Mesenchymal stem cell (in vitro differentiated cells and primary cell): ENCODE results near the gene ECI1.

ENCODE experiments used
- DNase-seq: peaks from one replicate; pipeline ENCODE4 v3.0.0-alpha.2; 2013
- H2AFZ ChIP-seq: one replicate; pipeline ENCODE4 v1.6.1; 2013; ENCODE audit warnings: low read depth, mild to moderate bottlenecking, control low read depth, inconsistent platforms, low read length, moderate library complexity
- H2AK5ac ChIP-seq: 2 replicates; pipeline ENCODE4 v1.6.1; 2013; ENCODE audit warnings: low read length, moderate library complexity, mild to moderate bottlenecking, inconsistent platforms; ENCODE audit not compliant: severe bottlenecking
- H2BK120ac ChIP-seq: one replicate; pipeline ENCODE4 v1.6.1; 2013; ENCODE audit warnings: low read depth, mild to moderate bottlenecking, inconsistent platforms, low read length, moderate library complexity
- H2BK12ac ChIP-seq, 2 experiments: one replicate each; pipeline ENCODE4 v1.6.1; 2013; ENCODE audit warnings: inconsistent platforms in 2 of 2, low read length in 2 of 2, mild to moderate bottlenecking in 2 of 2, moderate library complexity in 2 of 2, control low read depth in 1 of 2
- H2BK15ac ChIP-seq: one replicate; pipeline ENCODE4 v1.6.1; 2013; ENCODE audit warnings: mild to moderate bottlenecking, low read depth, inconsistent platforms; ENCODE audit not compliant: poor library complexity, severe bottlenecking
- H2BK5ac ChIP-seq: 2 replicates; pipeline ENCODE4 v1.6.1; 2013; ENCODE audit warnings: low read depth, mild to moderate bottlenecking, low read length, control low read depth, inconsistent platforms; ENCODE audit not compliant: poor library complexity, severe bottlenecking
- H3K14ac ChIP-seq, 2 experiments: one replicate each; pipeline ENCODE4 v1.6.1; 2013; ENCODE audit warnings: inconsistent platforms in 2 of 2, low read length in 2 of 2, control low read depth in 1 of 2, mild to moderate bottlenecking in 1 of 2, moderate library complexity in 1 of 2
- H3K18ac ChIP-seq, 2 experiments: one replicate each; pipeline ENCODE4 v1.6.1; 2013; ENCODE audit warnings: inconsistent platforms in 2 of 2, low read length in 2 of 2, control low read depth in 1 of 2, low read depth in 1 of 2, mild to moderate bottlenecking in 1 of 2
- H3K23ac ChIP-seq, 2 experiments: one replicate each; pipeline ENCODE4 v1.6.1; 2013; ENCODE audit warnings: inconsistent platforms in 2 of 2, low read length in 2 of 2, mild to moderate bottlenecking in 2 of 2, moderate library complexity in 2 of 2, control low read depth in 1 of 2
- H3K27ac ChIP-seq: 2 replicates; pipeline ENCODE4 v1.5.1; 2013; ENCODE audit warnings: mild to moderate bottlenecking, moderate library complexity, low read length, control low read depth, inconsistent platforms; ENCODE audit not compliant: poor library complexity, severe bottlenecking
- H3K27me3 ChIP-seq, 2 experiments: 2 replicates each; pipeline versions ENCODE4 v1.6.1 to v1.7.0; 2013; ENCODE audit warnings: low read length in 2 of 2, mild to moderate bottlenecking in 2 of 2, moderate library complexity in 2 of 2, control low read depth in 1 of 2, inconsistent platforms in 1 of 2; ENCODE audit not compliant: control insufficient read depth in 1 of 2, insufficient read depth in 1 of 2
- H3K36me3 ChIP-seq, 2 experiments: 2 replicates each; pipeline versions ENCODE4 v1.6.1 to v1.7.0; 2013; ENCODE audit warnings: low read length in 2 of 2, control low read depth in 1 of 2, inconsistent platforms in 1 of 2, low read depth in 1 of 2, mild to moderate bottlenecking in 1 of 2; ENCODE audit not compliant: insufficient read depth in 2 of 2, control insufficient read depth in 1 of 2
- H3K4ac ChIP-seq, 2 experiments: one replicate each; pipeline ENCODE4 v1.6.1; 2013; ENCODE audit warnings: inconsistent platforms in 2 of 2, low read length in 2 of 2, mild to moderate bottlenecking in 2 of 2, moderate library complexity in 2 of 2, control low read depth in 1 of 2, low read depth in 1 of 2
- H3K4me1 ChIP-seq: 2 replicates; pipeline ENCODE4 v1.6.1; 2013; ENCODE audit warnings: low read depth, low read length, control low read depth; ENCODE audit not compliant: control insufficient read depth, insufficient read depth
- H3K4me2 ChIP-seq: 2 replicates; pipeline ENCODE4 v1.6.1; 2013; ENCODE audit warnings: low read length, mild to moderate bottlenecking, inconsistent platforms; ENCODE audit not compliant: poor library complexity, severe bottlenecking
- H3K4me3 ChIP-seq, 2 experiments: 2 replicates each; pipeline versions ENCODE4 v1.5.1 to v1.7.0; 2013; ENCODE audit warnings: low read length in 2 of 2, mild to moderate bottlenecking in 2 of 2, control low read depth in 1 of 2, low read depth in 1 of 2; ENCODE audit not compliant: insufficient read depth in 1 of 2
- H3K79me1 ChIP-seq: replicated peaks from 2 replicates; pipeline ENCODE4 v1.6.1; 2013; ENCODE audit warnings: mild to moderate bottlenecking, control low read depth, low read length, inconsistent platforms; ENCODE audit not compliant: poor library complexity, severe bottlenecking
- H3K9ac ChIP-seq: 2 replicates; pipeline ENCODE4 v1.7.0; 2013; ENCODE audit warnings: mild to moderate bottlenecking, low read length, moderate library complexity
- H3K9me3 ChIP-seq: 2 replicates; pipeline ENCODE4 v1.7.0; 2013; ENCODE audit warnings: mild to moderate bottlenecking, low read length; ENCODE audit not compliant: control insufficient read depth
- H4K8ac ChIP-seq: one replicate; pipeline ENCODE4 v1.6.1; 2013; ENCODE audit warnings: inconsistent platforms, mild to moderate bottlenecking, low read length, moderate library complexity
- H4K91ac ChIP-seq: one replicate; pipeline ENCODE4 v1.6.1; 2013; ENCODE audit warnings: mild to moderate bottlenecking, low read length, inconsistent platforms
- WGBS: methylation state at CpG from one replicate; pipeline ENCODE4 v1.1.7; 2013; ENCODE audit warnings: mixed read lengths; 5-methylcytosine and 5-hydroxymethylcytosine counted together

Gene ECI1

DNA sequence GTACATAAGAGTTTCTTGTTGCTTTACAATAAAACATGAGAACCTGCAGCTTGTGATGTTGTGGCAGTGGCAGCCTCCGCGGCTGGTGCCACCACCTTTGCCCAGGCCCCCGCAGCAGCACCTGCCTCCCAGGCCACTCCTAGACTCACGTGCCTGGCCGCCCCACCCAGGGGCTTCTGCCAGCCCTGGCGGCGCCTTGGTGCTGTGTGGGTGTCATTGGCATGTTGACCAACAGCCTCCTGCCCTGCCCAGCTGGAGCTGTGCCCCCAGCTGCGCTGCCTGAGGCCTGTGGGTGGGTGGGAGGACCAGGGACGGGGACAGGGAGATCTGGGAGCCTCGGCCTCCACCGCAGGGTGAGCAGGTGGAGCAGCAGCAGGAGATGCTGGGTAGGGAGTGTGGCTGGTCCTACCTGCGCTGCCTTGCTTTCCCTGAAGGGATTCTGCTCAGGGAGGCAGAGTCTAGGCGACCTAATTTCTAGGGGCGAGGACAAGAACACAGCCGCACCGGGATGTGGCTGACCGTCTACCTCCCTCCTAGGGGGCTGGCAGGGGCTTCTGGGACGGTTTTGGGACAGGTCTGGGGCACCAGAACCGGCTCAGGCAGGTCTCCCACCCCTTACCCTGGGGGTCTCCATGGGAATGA is 15.6 kb downstream of the ECI1 start:
- Histone ChIP-seq H3K9ac (no peak overlapping the region), H3K27ac (no peak overlapping the region), H3K18ac (no peak overlapping the region), H2AK5ac (no peak overlapping the region), H3K4me2 (no peak overlapping the region), H2BK15ac (no peak overlapping the region), H2BK5ac (no peak overlapping the region), H4K8ac (no peak overlapping the region), H4K91ac (no peak overlapping the region), H3K4me1 (peaks cover 23% of the 10 kb centered on the region), H2BK12ac (no peak overlapping the region), H3K79me1 (peaks cover 10% of the 10 kb centered on the region), H3K14ac (no peak overlapping the region), H3K36me3 (peaks cover 53 to 88% of the 10 kb centered on the region in 2 experiments), H2BK120ac (no peak overlapping the region), H3K27me3 (peaks cover 3 to 18% of the 10 kb centered on the region in 2 experiments), H3K4me3 (no peak overlapping the region), H3K4ac (no peak overlapping the region), H2AFZ (no peak overlapping the region), H3K9me3 (no peaks in the 10 kb centered on the region), H3K23ac (no peak overlapping the region)
- WGBS, result 82% methylated on average over 19 of the region's 19 CpGs
- no peak for DNase-seq

DNA sequence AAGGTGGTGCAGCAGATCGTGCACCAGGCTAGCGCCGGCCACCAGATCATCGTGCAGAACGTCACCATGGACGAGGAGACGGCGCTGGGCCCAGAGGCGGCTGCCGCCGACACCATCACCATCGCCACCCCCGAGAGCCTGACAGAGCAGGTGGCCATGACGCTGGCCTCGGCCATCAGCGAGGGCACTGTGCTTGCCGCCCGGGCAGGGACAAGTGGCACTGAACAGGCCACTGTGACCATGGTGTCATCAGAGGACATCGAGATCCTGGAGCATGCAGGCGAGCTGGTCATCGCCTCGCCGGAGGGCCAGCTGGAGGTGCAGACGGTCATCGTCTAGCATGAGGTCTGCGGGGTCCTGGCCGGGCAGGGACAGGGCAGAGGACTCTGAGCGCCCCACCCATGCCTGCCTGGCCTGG is 16.1 kb downstream of the ECI1 start:
- Histone ChIP-seq H2BK15ac (no peak overlapping the region), H3K23ac (no peak overlapping the region), H3K27ac (no peak overlapping the region), H3K4me2 (no peak overlapping the region), H4K91ac (no peak overlapping the region), H3K9me3 (no peaks in the 10 kb centered on the region), H2BK12ac (no peak overlapping the region), H3K9ac (no peak overlapping the region), H3K79me1 (peaks cover 11% of the 10 kb centered on the region), H4K8ac (no peak overlapping the region), H2AFZ (no peak overlapping the region), H3K4me1 (peaks cover 26% of the 10 kb centered on the region), H3K36me3 (peaks cover 56 to 94% of the 10 kb centered on the region in 2 experiments), H2BK120ac (no peak overlapping the region), H3K27me3 (peaks cover 3 to 18% of the 10 kb centered on the region in 2 experiments), H3K18ac (no peak overlapping the region), H2BK5ac (no peak overlapping the region), H3K4ac (no peak overlapping the region), H3K14ac (no peak overlapping the region), H2AK5ac (no peak overlapping the region), H3K4me3 (no peak overlapping the region)
- 97% methylated on average over 28 of the region's 28 CpGs for WGBS
- no peak for DNase-seq

DNA sequence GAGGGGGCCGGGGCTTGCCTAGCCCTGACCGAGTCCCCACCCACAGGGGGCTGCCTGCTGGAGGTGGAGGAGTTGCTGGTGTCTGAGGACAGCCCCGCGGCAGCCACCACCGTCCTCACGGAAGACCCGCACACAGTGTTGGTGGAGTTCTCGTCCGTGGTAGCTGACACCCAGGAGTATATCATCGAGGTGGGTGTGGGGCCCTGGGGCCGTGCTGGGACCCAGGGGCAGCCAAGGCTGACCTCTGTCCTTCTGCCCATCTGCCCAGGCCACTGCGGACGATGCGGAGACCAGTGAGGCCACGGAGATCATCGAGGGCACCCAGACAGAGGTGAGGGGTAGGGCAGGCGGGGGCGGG is 16.6 kb downstream of the ECI1 start:
- no peak overlapping the region for H2BK120ac ChIP-seq
- no peak overlapping the region for H2BK15ac ChIP-seq
- no peak overlapping the region for H3K23ac ChIP-seq
- no peak overlapping the region for H2AFZ ChIP-seq
- no peak overlapping the region for H4K91ac ChIP-seq
- H4K8ac ChIP-seq, result no peak overlapping the region
- H3K14ac ChIP-seq, result no peak overlapping the region
- no peak overlapping the region for H3K27ac ChIP-seq
- WGBS, result 93% methylated on average over 16 of the region's 18 CpGs
- H3K4me1 ChIP-seq, result peaks cover 27% of the 10 kb centered on the region
- no peak for DNase-seq
- H3K27me3 ChIP-seq, result peaks cover 3 to 18% of the 10 kb centered on the region in 2 experiments
- peaks cover 15% of the 10 kb centered on the region for H3K79me1 ChIP-seq
- no peak overlapping the region for H3K4me3 ChIP-seq
- peaks cover 59 to 96% of the 10 kb centered on the region in 2 experiments for H3K36me3 ChIP-seq
- H2BK12ac ChIP-seq, result no peak overlapping the region
- no peak overlapping the region for H3K9ac ChIP-seq
- no peak overlapping the region for H3K18ac ChIP-seq
- H2BK5ac ChIP-seq, result no peak overlapping the region
- no peak overlapping the region for H2AK5ac ChIP-seq
- H3K4me2 ChIP-seq, result no peak overlapping the region
- H3K4ac ChIP-seq, result no peak overlapping the region
- H3K9me3 ChIP-seq, result no peaks in the 10 kb centered on the region

DNA sequence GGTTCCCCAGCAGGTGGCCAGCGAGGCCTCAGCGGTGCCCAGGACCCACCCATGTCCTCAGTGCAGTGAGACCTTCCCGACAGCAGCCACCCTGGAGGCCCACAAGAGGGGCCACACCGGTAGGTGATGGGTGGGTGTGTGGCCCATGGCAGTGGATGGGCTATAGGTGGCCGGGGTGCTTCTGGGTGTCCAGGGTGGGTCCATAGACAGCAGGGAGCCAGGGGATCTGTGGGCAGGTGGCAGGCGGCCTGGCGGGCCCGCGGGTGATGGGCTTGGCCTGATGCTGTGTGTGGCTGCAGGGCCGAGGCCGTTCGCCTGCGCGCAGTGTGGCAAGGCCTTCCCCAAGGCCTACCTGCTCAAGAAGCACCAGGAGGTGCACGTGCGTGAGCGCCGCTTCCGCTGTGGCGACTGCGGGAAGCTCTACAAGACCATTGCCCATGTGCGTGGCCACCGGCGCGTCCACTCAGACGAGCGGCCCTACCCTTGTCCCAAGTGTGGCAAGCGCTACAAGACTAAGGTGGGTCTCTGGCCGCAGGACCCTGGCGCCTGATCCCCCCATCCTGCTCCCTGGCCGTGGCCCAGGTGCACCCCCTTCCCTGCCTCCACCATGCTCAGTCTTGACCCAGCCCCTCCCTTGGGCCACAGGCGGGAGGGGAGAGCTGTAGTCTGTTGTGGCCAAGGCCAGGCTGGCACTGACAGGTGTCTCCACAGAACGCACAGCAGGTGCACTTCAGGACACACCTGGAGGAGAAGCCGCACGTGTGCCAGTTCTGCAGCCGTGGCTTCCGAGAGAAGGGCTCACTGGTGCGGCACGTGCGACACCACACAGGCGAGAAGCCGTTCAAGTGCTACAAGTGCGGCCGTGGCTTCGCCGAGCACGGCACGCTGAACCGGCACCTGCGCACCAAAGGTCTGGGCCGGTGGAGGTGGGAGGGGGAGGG is 17.2 kb downstream of the ECI1 start:
- H4K8ac ChIP-seq, result no peak overlapping the region
- no peak overlapping the region for H3K18ac ChIP-seq
- no peak for DNase-seq

More for the DNA sequence above, 17.2 kb downstream of the ECI1 start:
- H3K4ac ChIP-seq, result no peak overlapping the region
- H3K27ac ChIP-seq, result no peak overlapping the region
- peaks cover 27% of the 10 kb centered on the region for H3K4me1 ChIP-seq
- H2BK15ac ChIP-seq, result no peak overlapping the region
- no peak overlapping the region for H3K4me2 ChIP-seq
- H2AFZ ChIP-seq, result no peak overlapping the region
- no peak overlapping the region for H3K9ac ChIP-seq
- peaks cover 3 to 18% of the 10 kb centered on the region in 2 experiments for H3K27me3 ChIP-seq
- H2BK5ac ChIP-seq, result no peak overlapping the region
- 97% methylated on average over 51 of the region's 51 CpGs for WGBS
- H2AK5ac ChIP-seq, result no peak overlapping the region
- no peak overlapping the region for H3K14ac ChIP-seq
- peaks cover 62 to 97% of the 10 kb centered on the region in 2 experiments for H3K36me3 ChIP-seq
- no peak overlapping the region for H2BK12ac ChIP-seq
- H4K91ac ChIP-seq, result no peak overlapping the region
- no peak overlapping the region for H3K23ac ChIP-seq
- H2BK120ac ChIP-seq, result no peak overlapping the region
- H3K9me3 ChIP-seq, result no peaks in the 10 kb centered on the region
- no peak overlapping the region for H3K4me3 ChIP-seq
- peaks cover 21% of the 10 kb centered on the region for H3K79me1 ChIP-seq
